ENCODE data around the gene AAK1.

AAK1 gene

DNA sequence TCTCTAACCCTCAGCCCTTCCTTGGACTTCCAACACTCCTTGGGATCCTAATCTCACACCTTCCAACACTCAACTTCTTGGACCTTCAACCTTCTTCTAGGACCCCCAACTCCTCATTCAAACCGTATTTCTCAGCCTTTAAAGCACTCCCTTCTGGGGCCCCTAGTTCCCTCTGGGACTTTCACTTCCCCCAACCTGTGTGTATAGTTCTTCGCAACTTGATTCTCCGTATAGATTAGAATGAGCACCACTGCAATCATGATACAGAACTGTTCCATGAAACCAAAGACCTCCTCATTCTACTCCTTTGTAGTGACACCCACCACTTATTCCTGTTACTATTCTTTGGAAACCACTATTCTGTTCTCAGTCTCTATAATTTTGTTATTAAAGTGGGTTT, 144.3 kb downstream of the AAK1 start:
- TF ChIP-seq, protein P1, sequence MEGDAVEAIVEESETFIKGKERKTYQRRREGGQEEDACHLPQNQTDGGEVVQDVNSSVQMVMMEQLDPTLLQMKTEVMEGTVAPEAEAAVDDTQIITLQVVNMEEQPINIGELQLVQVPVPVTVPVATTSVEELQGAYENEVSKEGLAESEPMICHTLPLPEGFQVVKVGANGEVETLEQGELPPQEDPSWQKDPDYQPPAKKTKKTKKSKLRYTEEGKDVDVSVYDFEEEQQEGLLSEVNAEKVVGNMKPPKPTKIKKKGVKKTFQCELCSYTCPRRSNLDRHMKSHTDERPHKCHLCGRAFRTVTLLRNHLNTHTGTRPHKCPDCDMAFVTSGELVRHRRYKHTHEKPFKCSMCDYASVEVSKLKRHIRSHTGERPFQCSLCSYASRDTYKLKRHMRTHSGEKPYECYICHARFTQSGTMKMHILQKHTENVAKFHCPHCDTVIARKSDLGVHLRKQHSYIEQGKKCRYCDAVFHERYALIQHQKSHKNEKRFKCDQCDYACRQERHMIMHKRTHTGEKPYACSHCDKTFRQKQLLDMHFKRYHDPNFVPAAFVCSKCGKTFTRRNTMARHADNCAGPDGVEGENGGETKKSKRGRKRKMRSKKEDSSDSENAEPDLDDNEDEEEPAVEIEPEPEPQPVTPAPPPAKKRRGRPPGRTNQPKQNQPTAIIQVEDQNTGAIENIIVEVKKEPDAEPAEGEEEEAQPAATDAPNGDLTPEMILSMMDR (conservative IDR thresholded peaks at IDR 0.05): no peak
- H3K27ac ChIP-seq: no peak overlapping the region

GRCh38 chr2:69495861-69496260, 147.7 kb downstream of the AAK1 start:
- H3K27ac ChIP-seq: no peak overlapping the region
- TF ChIP-seq, protein P1 (conservative IDR thresholded peaks at IDR 0.05): no peak

DNA sequence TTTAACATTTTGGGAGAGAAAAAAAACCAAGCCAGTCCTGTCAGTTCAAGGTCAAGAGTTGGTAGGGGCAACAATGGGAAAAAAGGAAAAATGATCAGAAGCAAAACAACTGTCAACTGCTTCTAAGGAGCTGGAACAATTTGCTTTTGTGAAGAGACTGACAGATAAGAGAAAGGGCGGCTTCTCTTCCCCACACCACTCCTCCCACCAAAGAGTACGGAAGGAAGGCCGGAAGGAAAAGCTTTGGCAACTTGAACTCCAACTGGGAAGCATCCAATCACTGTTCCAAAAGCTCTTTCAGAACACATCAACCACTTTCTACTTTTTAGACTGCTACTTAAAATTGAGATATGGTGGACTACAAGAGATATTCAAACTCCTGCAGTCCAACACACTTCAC, 148.5 kb downstream of the AAK1 start:
- H3K27ac ChIP-seq: peak overlapping the region; percentile 46; the same call in 1 of the 2 replicates
- TF ChIP-seq, protein P1 (conservative IDR thresholded peaks at IDR 0.05): no peak

- TF ChIP-seq, protein P1 (conservative IDR thresholded peaks at IDR 0.05): no peak
- peak overlapping the region; percentile 46; the same call in 1 of the 2 replicates for H3K27ac ChIP-seq
Observed at GRCh38 chr2:69494126-69494525, 149.4 kb downstream of the AAK1 start.

- TF ChIP-seq, protein P1 (conservative IDR thresholded peaks at IDR 0.05): peak; percentile 46
- H3K27ac ChIP-seq: peak overlapping the region; percentile 46
Observed at GRCh38 chr2:69493268-69493667, 150.3 kb downstream of the AAK1 start.

- TF ChIP-seq, protein P1 (conservative IDR thresholded peaks at IDR 0.05): no peak
- peak overlapping the region; percentile 46 for H3K27ac ChIP-seq
Observed at GRCh38 chr2:69491864-69492263, 151.7 kb downstream of the AAK1 start.

DNA sequence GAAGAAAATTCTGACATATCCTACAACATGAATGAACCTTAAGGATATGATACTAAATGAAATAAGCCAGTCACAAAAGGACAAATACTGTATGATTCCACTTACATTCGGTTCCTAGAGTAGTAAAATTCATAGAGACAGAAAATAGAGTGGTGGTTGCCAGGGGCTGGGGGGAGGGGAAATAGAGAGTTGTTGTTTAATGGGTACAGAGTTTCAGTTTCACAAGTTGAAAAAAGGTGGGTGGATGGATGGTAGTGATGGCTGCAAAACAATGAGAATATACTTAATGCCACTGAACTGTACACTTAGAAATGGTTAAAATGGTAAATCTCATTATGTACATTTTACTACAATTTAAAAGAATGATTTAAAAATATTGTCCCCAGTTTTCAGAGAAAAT, 153.1 kb downstream of the AAK1 start:
- no peak overlapping the region for H3K27ac ChIP-seq
- TF ChIP-seq, protein P1 (conservative IDR thresholded peaks at IDR 0.05): no peak

Measured in VCaP (cell line).